VCaP (cell line): ENCODE data around the gene CD36.

Experiments used
- H3K27ac ChIP-seq: fragments of 450-650 bp; 2 replicates; pipeline ENCODE4 v1.5.1; 2017
- CTCF ChIP-seq: fragments of 450-650 bp; conservative IDR thresholded peaks from 2 replicates; pipeline ENCODE4 v1.5.1; 2017; ENCODE audit warnings: mild to moderate bottlenecking, moderate library complexity

The CD36 gene

GRCh38 chr7:80635533-80635932 lies 2.9 kb upstream of the CD36 start:
- TF ChIP-seq CTCF, result no peak

GRCh38 chr7:80635998-80636397 lies 2.4 kb upstream of the CD36 start:
- H3K27ac ChIP-seq, result no peak overlapping the region

More at GRCh38 chr7:80635533-80635932, 2.9 kb upstream of the CD36 start:
- H3K27ac ChIP-seq, result no peak overlapping the region

GRCh38 chr7:80636709-80637108 lies 1.7 kb upstream of the CD36 start:
- no peak for TF ChIP-seq CTCF
- no peak overlapping the region for H3K27ac ChIP-seq

More at GRCh38 chr7:80635998-80636397, 2.4 kb upstream of the CD36 start:
- TF ChIP-seq CTCF, result no peak

GRCh38 chr7:80637454-80637853 lies 988 bp upstream of the CD36 start:
- TF ChIP-seq CTCF, result no peak
- H3K27ac ChIP-seq, result no peak overlapping the region

GRCh38 chr7:80639011-80639410 lies 569 bp downstream of the CD36 start:
- H3K27ac ChIP-seq, result no peak overlapping the region
- no peak for TF ChIP-seq CTCF

- no peak for TF ChIP-seq CTCF
- H3K27ac ChIP-seq, result no peak overlapping the region
Measured at GRCh38 chr7:80640846-80641245, 2.4 kb downstream of the CD36 start.

- H3K27ac ChIP-seq, result no peak overlapping the region
- no peak for TF ChIP-seq CTCF
Measured at GRCh38 chr7:80641548-80641947, 3.1 kb downstream of the CD36 start.

GRCh38 chr7:80642871-80643270 lies 4.4 kb downstream of the CD36 start:
- no peak overlapping the region for H3K27ac ChIP-seq
- TF ChIP-seq CTCF, result no peak
